ENCODE data around the gene FLRT3. TPM values are rescaled to one million over a fixed set of nuclear protein-coding genes. Genes with fewer than 3 reads are reported as not detected.

Gene FLRT3
- total and polyA plus RNA-seq, 12 donors = 0.04 to 0.64 (median 0.21) TPM

DNA sequence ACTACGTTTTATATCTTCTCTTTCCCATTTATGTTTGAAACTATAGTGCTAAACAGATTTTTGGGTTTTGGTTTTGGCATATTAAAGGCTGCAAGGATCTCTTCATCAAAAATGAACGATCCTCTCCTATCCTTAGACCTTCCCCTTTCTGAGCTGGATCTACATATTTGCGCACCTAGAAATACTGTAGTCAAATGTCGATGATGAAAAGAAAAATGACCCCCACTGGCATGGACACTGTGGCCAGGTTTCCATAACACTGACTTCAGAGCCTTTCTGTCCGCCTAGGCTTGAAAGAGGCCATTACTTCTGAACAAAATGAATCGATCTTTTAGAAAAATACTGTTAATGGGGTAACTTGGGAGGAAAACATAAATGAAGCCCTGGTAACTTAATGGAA, 5.8 kb downstream of the FLRT3 start:
- Histone ChIP-seq H3K27ac (no peak overlapping the region), H3K27me3 (no peaks in the 10 kb centered on the region), H3K4me1 (peaks cover 0 to 4% (median 0%) of the 10 kb centered on the region in 9 donors), H3K36me3 (no peaks in the 10 kb centered on the region), H3K4me3 (no peak overlapping the region), H3K9me3 (no peaks in the 10 kb centered on the region)
- TF ChIP-seq CTCF (IDR thresholded peaks at IDR 0.05) = no peak
- no peak for ATAC-seq
- WGBS, 2 donors = 87 to 88% methylated on average over 6 of the region's 6 CpGs
- no peak for DNase-seq
- intact Hi-C loops (cut with DNase I) = no loop called here

GRCh38 chr20:14319704-14320103, 17.7 kb downstream of the FLRT3 start:
- H3K27ac ChIP-seq = no peak overlapping the region
- TF ChIP-seq CTCF (IDR thresholded peaks at IDR 0.05) = no peak
- intact Hi-C loops (cut with DNase I) = no loop called here
- H3K36me3 ChIP-seq = no peaks in the 10 kb centered on the region
- H3K9me3 ChIP-seq = no peaks in the 10 kb centered on the region
- no peak overlapping the region for H3K4me3 ChIP-seq
- H3K27me3 ChIP-seq = no peaks in the 10 kb centered on the region
- 68 to 77% methylated on average over 1 of the region's 1 CpG for WGBS, 2 donors
- ATAC-seq (no peak), DNase-seq (no peak)
- no peaks in the 10 kb centered on the region for H3K4me1 ChIP-seq

DNA sequence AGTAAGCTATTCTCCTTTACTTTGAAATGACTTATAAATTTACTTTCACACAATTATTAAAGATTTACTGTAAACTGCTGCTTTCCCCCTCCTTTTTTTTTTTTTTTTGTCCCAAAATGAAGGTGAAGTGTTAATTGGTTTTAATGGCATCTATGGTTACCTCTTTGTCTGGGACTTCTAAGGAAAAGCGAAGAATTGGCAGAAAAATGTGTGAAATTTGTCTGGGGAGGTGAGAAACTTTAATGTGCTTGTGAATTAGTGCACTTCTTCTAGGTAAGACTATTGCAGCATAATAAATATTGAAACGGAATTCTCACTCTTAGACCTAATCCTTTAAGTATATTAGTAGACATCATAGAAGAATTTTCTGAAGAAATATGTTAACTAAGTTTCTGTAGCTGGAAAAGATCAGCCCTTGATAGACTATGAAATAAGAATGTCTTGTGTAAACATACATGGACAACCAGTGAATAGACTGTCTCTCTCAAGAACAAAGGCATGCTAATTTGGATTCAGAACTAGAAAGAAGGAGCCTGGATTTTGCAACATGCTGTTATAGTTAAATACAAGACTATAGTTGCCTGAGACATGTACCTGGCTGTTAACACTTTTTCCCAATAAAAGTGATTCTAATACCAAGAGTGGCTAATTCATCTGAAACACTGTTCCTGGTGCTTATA, 23.9 kb downstream of the FLRT3 start:
- WGBS, 2 donors = 67 to 71% methylated on average over 2 of the region's 2 CpGs
- no peaks in the 10 kb centered on the region for H3K9me3 ChIP-seq
- no peak for DNase-seq
- no peaks in the 10 kb centered on the region for H3K27me3 ChIP-seq
- H3K4me1 ChIP-seq = no peaks in the 10 kb centered on the region
- no peak overlapping the region for H3K4me3 ChIP-seq
- intact Hi-C loops (cut with DNase I) = no loop called here
- no peak overlapping the region for H3K27ac ChIP-seq
- no peak for TF ChIP-seq CTCF (IDR thresholded peaks at IDR 0.05)
- ATAC-seq = no peak
- H3K36me3 ChIP-seq = no peaks in the 10 kb centered on the region

DNA sequence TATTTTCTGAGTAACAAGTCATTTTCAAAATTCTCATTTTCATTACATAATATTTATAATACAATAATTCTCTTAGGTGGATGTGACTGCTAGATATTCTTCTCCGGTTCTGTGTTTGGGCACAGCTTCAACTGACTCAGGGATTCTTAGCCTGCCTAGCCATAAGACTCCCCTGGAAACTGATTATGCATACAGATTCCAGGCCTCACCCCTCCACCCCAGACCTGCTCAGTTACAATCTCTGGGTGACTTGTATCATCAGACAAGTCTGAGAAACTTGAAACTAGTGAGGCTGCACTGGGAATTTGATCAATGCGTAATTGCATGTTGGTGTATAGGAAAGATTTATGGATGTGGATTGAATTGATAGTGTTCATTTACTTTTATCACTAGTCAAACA, 25.4 kb downstream of the FLRT3 start:
- no peaks in the 10 kb centered on the region for H3K4me1 ChIP-seq
- 87 to 91% methylated on average over 2 of the region's 2 CpGs for WGBS, 2 donors
- H3K9me3 ChIP-seq = no peaks in the 10 kb centered on the region
- DNase-seq = no peak
- H3K36me3 ChIP-seq = no peaks in the 10 kb centered on the region
- intact Hi-C loops (cut with DNase I) = no loop called here
- H3K4me3 ChIP-seq = no peak overlapping the region
- H3K27me3 ChIP-seq = no peaks in the 10 kb centered on the region
- no peak for TF ChIP-seq CTCF (IDR thresholded peaks at IDR 0.05)
- no peak for ATAC-seq
- H3K27ac ChIP-seq = no peak overlapping the region

All from heart right ventricle (tissue), 16 donors.